ENCODE data around the gene BICC1. TPM values are rescaled to one million over a fixed set of nuclear protein-coding genes. Genes with fewer than 3 reads are reported as not detected.

Gene BICC1
- total and polyA plus RNA-seq, 2 experiments from 2014 or later = 5.8 to 20.4 TPM

GRCh38 chr10:58467931-58468635, 44.6 kb upstream of the BICC1 start:
- peak overlapping the region; percentile 64 for H3K27ac ChIP-seq
- peaks cover 12% of the 10 kb centered on the region for H3K4me1 ChIP-seq (ENCODE audit: insufficient read depth)
- 34% methylated on average over 1 of the region's 2 CpGs for WGBS (ENCODE audit: low lambda C conversion rate, missing lambda C conversion rate)
- H4K20me1 ChIP-seq (ENCODE audit: insufficient read depth, poor library complexity, severe bottlenecking) = no peaks in the 10 kb centered on the region
- H3K9me3 ChIP-seq (ENCODE audit: low read depth) = peaks cover 1% of the 10 kb centered on the region
- H3K9me2 ChIP-seq (replicated peaks; ENCODE audit: insufficient read depth) = no peaks in the 10 kb centered on the region
- no peak overlapping the region for H3K4me3 ChIP-seq
- H3K4me2 ChIP-seq = peak overlapping the region; percentile 23
- no peaks in the 10 kb centered on the region for H3K36me3 ChIP-seq (replicated peaks; ENCODE audit: insufficient read depth, low read depth)
- H3K27me3 ChIP-seq = no peaks in the 10 kb centered on the region
- DNase-seq (ENCODE audit: low spot score) = no peak
- H3K79me2 ChIP-seq = no peaks in the 10 kb centered on the region
- TF ChIP-seq CTCF (IDR thresholded peaks at IDR 0.05; ENCODE audit: poor library complexity) (no peak), EZH2phosphoT487 (IDR thresholded peaks at IDR 0.05; ENCODE audit: low read depth, severe bottlenecking, unreplicated experiment) (no peak), EZH2 (IDR thresholded peaks at IDR 0.05; ENCODE audit: borderline replicate concordance) (no peak)
- H2AFZ ChIP-seq = no peak overlapping the region

- H2AFZ ChIP-seq = no peak overlapping the region
- peaks cover 10% of the 10 kb centered on the region for H3K4me1 ChIP-seq (ENCODE audit: insufficient read depth)
- no peaks in the 10 kb centered on the region for H3K36me3 ChIP-seq (replicated peaks; ENCODE audit: insufficient read depth, low read depth)
- H4K20me1 ChIP-seq (ENCODE audit: insufficient read depth, poor library complexity, severe bottlenecking) = no peaks in the 10 kb centered on the region
- H3K4me3 ChIP-seq = no peak overlapping the region
- no peak overlapping the region for H3K4me2 ChIP-seq
- no peak for TF ChIP-seq CTCF (IDR thresholded peaks at IDR 0.05; ENCODE audit: poor library complexity)
- TF ChIP-seq EZH2 (IDR thresholded peaks at IDR 0.05; ENCODE audit: borderline replicate concordance) = no peak
- no peak for TF ChIP-seq EZH2phosphoT487 (IDR thresholded peaks at IDR 0.05; ENCODE audit: low read depth, severe bottlenecking, unreplicated experiment)
- H3K27me3 ChIP-seq = no peaks in the 10 kb centered on the region
- no peaks in the 10 kb centered on the region for H3K79me2 ChIP-seq
- peak; percentile 36 for DNase-seq (ENCODE audit: low spot score)
- H3K9me2 ChIP-seq (replicated peaks; ENCODE audit: insufficient read depth) = no peaks in the 10 kb centered on the region
- H3K9me3 ChIP-seq (ENCODE audit: low read depth) = no peaks in the 10 kb centered on the region
- WGBS (ENCODE audit: low lambda C conversion rate, missing lambda C conversion rate) = 78% methylated on average over 3 of the region's 3 CpGs
- no peak overlapping the region for H3K27ac ChIP-seq
Measured at GRCh38 chr10:58473976-58474375, 38.7 kb upstream of the BICC1 start.

GRCh38 chr10:58475322-58476277, 37.1 kb upstream of the BICC1 start:
- peak overlapping the region; percentile 45 for H3K27ac ChIP-seq
- H3K79me2 ChIP-seq = no peaks in the 10 kb centered on the region
- DNase-seq (ENCODE audit: low spot score) = no peak
- 66% methylated on average over 11 of the region's 11 CpGs for WGBS (ENCODE audit: low lambda C conversion rate, missing lambda C conversion rate)
- H3K9me3 ChIP-seq (ENCODE audit: low read depth) = no peaks in the 10 kb centered on the region
- peak overlapping the region; percentile 4 for H3K4me2 ChIP-seq
- H3K4me1 ChIP-seq (ENCODE audit: insufficient read depth) = peaks cover 5% of the 10 kb centered on the region
- H2AFZ ChIP-seq = peak overlapping the region; percentile 33
- no peaks in the 10 kb centered on the region for H3K9me2 ChIP-seq (replicated peaks; ENCODE audit: insufficient read depth)
- no peaks in the 10 kb centered on the region for H4K20me1 ChIP-seq (ENCODE audit: insufficient read depth, poor library complexity, severe bottlenecking)
- H3K4me3 ChIP-seq = no peak overlapping the region
- H3K27me3 ChIP-seq = no peaks in the 10 kb centered on the region
- TF ChIP-seq EZH2 (IDR thresholded peaks at IDR 0.05; ENCODE audit: borderline replicate concordance) (no peak), EZH2phosphoT487 (IDR thresholded peaks at IDR 0.05; ENCODE audit: low read depth, severe bottlenecking, unreplicated experiment) (no peak), CTCF (IDR thresholded peaks at IDR 0.05; ENCODE audit: poor library complexity) (no peak)
- H3K36me3 ChIP-seq (replicated peaks; ENCODE audit: insufficient read depth, low read depth) = no peaks in the 10 kb centered on the region
